Measurements from ENCODE around the gene UNKL. TPM values are rescaled to one million over a fixed set of nuclear protein-coding genes. Genes with fewer than 3 reads are reported as not detected.

The UNKL gene
- total and polyA plus RNA-seq, 2 experiments from 2014 or later = 16.5 to 35.7 TPM

DNA sequence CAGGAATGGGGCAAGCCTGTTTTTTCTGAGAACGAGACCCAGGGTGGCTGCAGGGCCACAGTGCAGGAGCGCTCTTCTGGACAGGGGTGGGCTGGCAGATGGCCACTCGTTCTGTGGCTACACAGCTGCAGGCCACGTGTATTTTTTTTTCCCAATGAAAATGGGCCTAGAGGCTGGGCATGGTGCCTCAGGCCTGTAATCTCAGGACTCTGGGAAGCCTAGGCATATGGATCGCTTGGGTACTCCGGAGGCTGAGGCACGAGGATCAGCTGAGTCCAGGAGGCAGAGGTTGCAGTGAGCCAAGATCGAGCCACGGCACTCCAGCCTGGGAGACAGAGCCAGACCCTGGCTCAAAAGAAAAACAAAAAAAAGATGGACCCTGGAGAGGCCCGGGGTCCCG lies 6.8 kb downstream of the UNKL start:
- Histone ChIP-seq H3K27ac (no peak overlapping the region), H3K4me3 (peak overlapping the region; percentile 75), H3K9me3 (ENCODE audit: low read depth) (no peaks in the 10 kb centered on the region), H3K36me3 (no peaks in the 10 kb centered on the region), H3K4me1 (ENCODE audit: low read depth) (no peaks in the 10 kb centered on the region), H3K27me3 (no peaks in the 10 kb centered on the region)
- peak in 1 of 2 donors; percentile 38 for DNase-seq (ENCODE audit: low read depth in 1 of 2, low spot score in 1 of 2)
- TF ChIP-seq, protein P1, sequence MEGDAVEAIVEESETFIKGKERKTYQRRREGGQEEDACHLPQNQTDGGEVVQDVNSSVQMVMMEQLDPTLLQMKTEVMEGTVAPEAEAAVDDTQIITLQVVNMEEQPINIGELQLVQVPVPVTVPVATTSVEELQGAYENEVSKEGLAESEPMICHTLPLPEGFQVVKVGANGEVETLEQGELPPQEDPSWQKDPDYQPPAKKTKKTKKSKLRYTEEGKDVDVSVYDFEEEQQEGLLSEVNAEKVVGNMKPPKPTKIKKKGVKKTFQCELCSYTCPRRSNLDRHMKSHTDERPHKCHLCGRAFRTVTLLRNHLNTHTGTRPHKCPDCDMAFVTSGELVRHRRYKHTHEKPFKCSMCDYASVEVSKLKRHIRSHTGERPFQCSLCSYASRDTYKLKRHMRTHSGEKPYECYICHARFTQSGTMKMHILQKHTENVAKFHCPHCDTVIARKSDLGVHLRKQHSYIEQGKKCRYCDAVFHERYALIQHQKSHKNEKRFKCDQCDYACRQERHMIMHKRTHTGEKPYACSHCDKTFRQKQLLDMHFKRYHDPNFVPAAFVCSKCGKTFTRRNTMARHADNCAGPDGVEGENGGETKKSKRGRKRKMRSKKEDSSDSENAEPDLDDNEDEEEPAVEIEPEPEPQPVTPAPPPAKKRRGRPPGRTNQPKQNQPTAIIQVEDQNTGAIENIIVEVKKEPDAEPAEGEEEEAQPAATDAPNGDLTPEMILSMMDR (IDR thresholded peaks at IDR 0.05; ENCODE audit: low read depth, low read length) = no peak

DNA sequence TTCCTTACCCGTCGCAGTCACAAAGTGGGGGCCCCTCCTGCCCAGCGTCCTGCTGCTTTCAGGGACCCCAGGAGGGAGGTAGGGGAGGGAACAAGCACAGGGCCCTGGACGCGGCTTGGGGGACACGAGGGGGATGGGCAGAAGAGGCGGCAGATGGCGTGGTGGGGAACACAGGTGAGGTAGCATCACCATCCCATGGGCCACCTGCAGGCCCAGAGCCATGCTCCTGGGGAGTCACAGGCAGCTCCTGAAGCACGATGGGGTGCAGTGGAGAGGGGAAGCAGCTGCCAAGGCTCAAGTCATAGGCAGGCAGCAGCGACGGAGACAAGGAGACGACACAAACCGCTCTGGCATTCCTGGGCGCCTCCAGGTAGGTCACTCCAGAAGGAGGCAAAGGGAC lies 10.8 kb downstream of the UNKL start:
- peaks cover 3% of the 10 kb centered on the region for H3K36me3 ChIP-seq
- TF ChIP-seq, protein P1 (IDR thresholded peaks at IDR 0.05; ENCODE audit: low read depth, low read length) = no peak
- no peak overlapping the region for H3K4me3 ChIP-seq
- H3K27ac ChIP-seq = no peak overlapping the region
- no peaks in the 10 kb centered on the region for H3K27me3 ChIP-seq
- H3K4me1 ChIP-seq (ENCODE audit: low read depth) = no peaks in the 10 kb centered on the region
- H3K9me3 ChIP-seq (ENCODE audit: low read depth) = no peaks in the 10 kb centered on the region
- no peak for DNase-seq (ENCODE audit: low read depth in 1 of 2, low spot score in 1 of 2)

DNA sequence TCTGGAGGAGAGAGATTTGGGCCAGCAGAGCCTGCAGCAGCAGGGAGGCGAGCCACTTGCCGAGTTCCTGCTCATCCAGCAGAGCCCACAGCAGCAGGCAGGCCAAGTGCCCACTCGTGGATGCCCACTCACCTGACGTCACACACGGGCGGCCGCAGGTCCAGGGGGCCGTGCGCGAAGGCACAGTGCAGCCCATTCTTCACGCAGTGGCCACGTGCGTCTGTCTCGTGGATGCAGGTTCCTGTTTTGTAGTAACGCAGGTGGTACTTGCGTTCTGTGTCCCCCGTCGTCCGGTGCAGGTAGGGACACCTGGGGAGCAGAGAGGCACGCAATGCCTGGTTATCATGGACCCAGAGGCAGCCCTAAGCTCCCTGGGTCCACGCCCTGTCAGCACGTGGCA lies 11.5 kb downstream of the UNKL start:
- peaks cover 6% of the 10 kb centered on the region for H3K36me3 ChIP-seq
- H3K27me3 ChIP-seq = no peaks in the 10 kb centered on the region
- H3K9me3 ChIP-seq (ENCODE audit: low read depth) = no peaks in the 10 kb centered on the region
- DNase-seq (ENCODE audit: low read depth in 1 of 2, low spot score in 1 of 2) = no peak
- H3K27ac ChIP-seq = no peak overlapping the region
- H3K4me3 ChIP-seq = no peak overlapping the region
- TF ChIP-seq, protein P1 (IDR thresholded peaks at IDR 0.05; ENCODE audit: low read depth, low read length) = no peak
- H3K4me1 ChIP-seq (ENCODE audit: low read depth) = no peaks in the 10 kb centered on the region

GRCh38 chr16:1401758-1402154 lies 12.7 kb downstream of the UNKL start:
- Histone ChIP-seq H3K4me3 (no peak overlapping the region), H3K36me3 (peaks cover 6% of the 10 kb centered on the region), H3K9me3 (ENCODE audit: low read depth) (no peaks in the 10 kb centered on the region), H3K27ac (no peak overlapping the region), H3K27me3 (no peaks in the 10 kb centered on the region), H3K4me1 (ENCODE audit: low read depth) (no peaks in the 10 kb centered on the region)
- DNase-seq (ENCODE audit: low read depth in 1 of 2, low spot score in 1 of 2) = no peak
- TF ChIP-seq, protein P1 (IDR thresholded peaks at IDR 0.05; ENCODE audit: low read depth, low read length) = no peak

- no peak for DNase-seq (ENCODE audit: low read depth in 1 of 2, low spot score in 1 of 2)
- TF ChIP-seq, protein P1 (IDR thresholded peaks at IDR 0.05; ENCODE audit: low read depth, low read length) = no peak
- H3K27me3 ChIP-seq = no peaks in the 10 kb centered on the region
- no peak overlapping the region for H3K27ac ChIP-seq
- H3K36me3 ChIP-seq = peaks cover 6% of the 10 kb centered on the region
- H3K4me1 ChIP-seq (ENCODE audit: low read depth) = no peaks in the 10 kb centered on the region
- H3K9me3 ChIP-seq (ENCODE audit: low read depth) = no peaks in the 10 kb centered on the region
- no peak overlapping the region for H3K4me3 ChIP-seq
Measured at GRCh38 chr16:1401061-1401757, 13.3 kb downstream of the UNKL start.

Data from cardiac muscle cell (in vitro differentiated cells and primary cell).